DOHH2 (cell line): Measurements from ENCODE around the gene CXXC1.

Experiments used
- H3F3A ChIP-seq: fragments of 200-600 bp; sonication (generic), shearing (Covaris generic); 2 replicates; pipeline ENCODE4 v1.6.0; 2016; ENCODE audit warnings: antibody characterized with exemption, mild to moderate bottlenecking; ENCODE audit not compliant: control insufficient read depth, insufficient read depth
- H3K27ac ChIP-seq: fragments of 200-600 bp; sonication (generic); 2 replicates; pipeline ENCODE4 v1.5.1; 2014; ENCODE audit warnings: low read depth, mild to moderate bottlenecking, low read length, moderate library complexity
- H3K27me3 ChIP-seq: fragments of 200-600 bp; sonication (generic); 2 replicates; pipeline ENCODE4 v1.6.1; 2014; ENCODE audit warnings: mild to moderate bottlenecking, low read length, mixed read lengths; ENCODE audit not compliant: control insufficient read depth
- H3K36me3 ChIP-seq: fragments of 200-600 bp; sonication (generic); 2 replicates; pipeline ENCODE4 v1.6.1; 2014; ENCODE audit warnings: mild to moderate bottlenecking, low read length, moderate library complexity, mixed read lengths; ENCODE audit not compliant: control insufficient read depth
- H3K4me1 ChIP-seq: fragments of 200-600 bp; sonication (generic); 2 replicates; pipeline ENCODE4 v1.6.1; 2014; ENCODE audit warnings: mild to moderate bottlenecking, low read length, mixed read lengths; ENCODE audit not compliant: control insufficient read depth
- H3K4me2 ChIP-seq: fragments of 200-600 bp; sonication (generic); 2 replicates; pipeline ENCODE4 v1.6.0; 2014; ENCODE audit warnings: mild to moderate bottlenecking, low read length, moderate library complexity
- H3K4me3 ChIP-seq: fragments of 200-600 bp; sonication (generic); 2 replicates; pipeline ENCODE4 v1.5.1; 2014; ENCODE audit warnings: mild to moderate bottlenecking, low read length, mixed read lengths
- H3K79me2 ChIP-seq: fragments of 200-600 bp; sonication (generic); 2 replicates; pipeline ENCODE4 v1.6.1; 2014; ENCODE audit warnings: mild to moderate bottlenecking, low read length, mixed read lengths; ENCODE audit not compliant: control insufficient read depth
- H3K9me2 ChIP-seq: fragments of 200-600 bp; sonication (generic); replicated peaks from 2 replicates; pipeline ENCODE4 v1.6.1; 2014; ENCODE audit warnings: mild to moderate bottlenecking, low read length, mixed read lengths; ENCODE audit not compliant: control insufficient read depth
- H3K9me3 ChIP-seq: fragments of 200-600 bp; sonication (generic); 2 replicates; pipeline ENCODE4 v1.6.1; 2014; ENCODE audit warnings: antibody characterized with exemption, low read length, mixed read lengths; ENCODE audit not compliant: control insufficient read depth, insufficient read depth
- H4K20me1 ChIP-seq: fragments of 200-600 bp; sonication (generic); 2 replicates; pipeline ENCODE4 v1.6.0; 2014; ENCODE audit warnings: low read depth, mild to moderate bottlenecking, antibody characterized with exemption, low read length, moderate library complexity; ENCODE audit not compliant: control insufficient read depth, insufficient read depth
- EZH2phosphoT487 ChIP-seq: fragments of 200-600 bp; sonication (generic); IDR thresholded peaks from 2 replicates; pipeline ENCODE4 v1.6.1; 2017; ENCODE audit warnings: borderline replicate concordance, mild to moderate bottlenecking, antibody characterized with exemption, low read length, moderate library complexity, mixed read lengths
- TF ChIP-seq, protein P1 (sequence below): fragments of 200-600 bp; sonication (generic); IDR thresholded peaks from one replicate; pipeline ENCODE4 v1.5.1; 2014; ENCODE audit warnings: antibody characterized with exemption, mild to moderate bottlenecking, low read depth, low read length; ENCODE audit not compliant: poor library complexity, severe bottlenecking

The CXXC1 gene

DNA sequence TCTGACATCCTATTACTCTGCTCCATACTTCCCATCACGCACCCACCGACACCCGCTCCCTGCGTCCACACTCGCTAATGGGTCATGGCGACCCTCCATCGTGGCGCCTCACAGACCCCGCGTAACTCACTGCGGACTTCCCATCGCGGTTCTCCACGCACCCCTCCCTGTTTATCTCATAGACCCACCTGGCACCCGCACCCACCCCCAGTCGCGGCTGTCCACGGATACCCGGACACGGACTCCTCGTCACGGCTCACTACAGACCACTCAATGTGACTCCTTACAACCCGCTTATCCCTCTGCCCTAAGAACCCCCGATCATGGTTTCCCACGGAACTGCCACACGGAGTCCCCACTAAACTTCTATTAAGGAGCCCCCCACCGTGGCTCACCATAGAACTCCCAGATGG lies 458 bp downstream of the CXXC1 start:
- H4K20me1 ChIP-seq: peaks cover 8% of the 10 kb centered on the region; the same call in 1 of the 2 replicates
- H3K4me3 ChIP-seq: peak overlapping the region; percentile 99
- peak overlapping the region; percentile 89 for H3K4me2 ChIP-seq
- H3K4me1 ChIP-seq: peaks cover 14% of the 10 kb centered on the region
- H3K27me3 ChIP-seq: no peaks in the 10 kb centered on the region
- TF ChIP-seq, protein P1, sequence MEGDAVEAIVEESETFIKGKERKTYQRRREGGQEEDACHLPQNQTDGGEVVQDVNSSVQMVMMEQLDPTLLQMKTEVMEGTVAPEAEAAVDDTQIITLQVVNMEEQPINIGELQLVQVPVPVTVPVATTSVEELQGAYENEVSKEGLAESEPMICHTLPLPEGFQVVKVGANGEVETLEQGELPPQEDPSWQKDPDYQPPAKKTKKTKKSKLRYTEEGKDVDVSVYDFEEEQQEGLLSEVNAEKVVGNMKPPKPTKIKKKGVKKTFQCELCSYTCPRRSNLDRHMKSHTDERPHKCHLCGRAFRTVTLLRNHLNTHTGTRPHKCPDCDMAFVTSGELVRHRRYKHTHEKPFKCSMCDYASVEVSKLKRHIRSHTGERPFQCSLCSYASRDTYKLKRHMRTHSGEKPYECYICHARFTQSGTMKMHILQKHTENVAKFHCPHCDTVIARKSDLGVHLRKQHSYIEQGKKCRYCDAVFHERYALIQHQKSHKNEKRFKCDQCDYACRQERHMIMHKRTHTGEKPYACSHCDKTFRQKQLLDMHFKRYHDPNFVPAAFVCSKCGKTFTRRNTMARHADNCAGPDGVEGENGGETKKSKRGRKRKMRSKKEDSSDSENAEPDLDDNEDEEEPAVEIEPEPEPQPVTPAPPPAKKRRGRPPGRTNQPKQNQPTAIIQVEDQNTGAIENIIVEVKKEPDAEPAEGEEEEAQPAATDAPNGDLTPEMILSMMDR: no peak
- no peak for TF ChIP-seq EZH2phosphoT487
- 0 out of 2 replicates have a peak, but pooled peaks cover 2% of the 10 kb centered on the region for H3F3A ChIP-seq
- peaks cover 51% of the 10 kb centered on the region for H3K36me3 ChIP-seq
- no peaks in the 10 kb centered on the region for H3K9me3 ChIP-seq
- no peaks in the 10 kb centered on the region for H3K9me2 ChIP-seq
- peaks cover 28% of the 10 kb centered on the region for H3K79me2 ChIP-seq
- H3K27ac ChIP-seq: peak overlapping the region; percentile 35

DNA sequence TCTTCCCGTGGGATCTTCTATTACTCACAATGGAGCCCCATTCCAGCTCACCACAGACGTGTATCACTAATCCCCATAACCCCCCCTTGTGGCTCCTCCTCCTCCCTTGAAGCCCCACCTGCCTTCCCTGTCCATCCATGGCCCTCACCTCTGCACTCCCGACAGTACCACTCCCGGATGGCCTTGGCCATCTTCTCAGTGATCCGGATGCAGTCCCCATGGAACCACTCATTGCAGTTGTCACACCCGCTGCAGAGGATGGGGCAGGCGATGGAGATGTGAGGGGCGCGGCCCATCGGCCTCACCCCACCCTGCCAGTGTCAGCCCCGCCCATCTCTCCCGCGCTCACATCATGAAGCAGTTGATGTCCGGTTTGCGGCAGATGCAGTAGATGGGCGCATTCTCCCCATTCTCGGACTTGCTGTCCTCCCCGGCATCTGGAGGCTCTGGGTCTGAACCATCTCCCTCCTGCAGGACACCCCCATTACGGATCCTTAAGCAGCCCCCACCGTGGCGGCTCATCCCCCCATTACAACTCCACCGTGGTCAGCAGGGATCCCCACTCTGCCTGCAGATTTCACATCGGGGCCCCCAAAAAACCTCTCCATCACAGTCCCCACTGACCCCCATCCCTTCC lies 983 bp downstream of the CXXC1 start:
- TF ChIP-seq, protein P1: no peak
- TF ChIP-seq EZH2phosphoT487: no peak
- Histone ChIP-seq H3K4me2 (peak overlapping the region; percentile 89), H3K79me2 (peaks cover 29% of the 10 kb centered on the region), H4K20me1 (peaks cover 8% of the 10 kb centered on the region; the same call in 1 of the 2 replicates), H3K9me2 (no peaks in the 10 kb centered on the region), H3K9me3 (no peaks in the 10 kb centered on the region), H3K4me1 (peaks cover 17% of the 10 kb centered on the region), H3K36me3 (peaks cover 55% of the 10 kb centered on the region), H3F3A (0 out of 2 replicates have a peak, but pooled peaks cover 2% of the 10 kb centered on the region), H3K27ac (no peak overlapping the region), H3K4me3 (peak overlapping the region; percentile 99), H3K27me3 (no peaks in the 10 kb centered on the region)

DNA sequence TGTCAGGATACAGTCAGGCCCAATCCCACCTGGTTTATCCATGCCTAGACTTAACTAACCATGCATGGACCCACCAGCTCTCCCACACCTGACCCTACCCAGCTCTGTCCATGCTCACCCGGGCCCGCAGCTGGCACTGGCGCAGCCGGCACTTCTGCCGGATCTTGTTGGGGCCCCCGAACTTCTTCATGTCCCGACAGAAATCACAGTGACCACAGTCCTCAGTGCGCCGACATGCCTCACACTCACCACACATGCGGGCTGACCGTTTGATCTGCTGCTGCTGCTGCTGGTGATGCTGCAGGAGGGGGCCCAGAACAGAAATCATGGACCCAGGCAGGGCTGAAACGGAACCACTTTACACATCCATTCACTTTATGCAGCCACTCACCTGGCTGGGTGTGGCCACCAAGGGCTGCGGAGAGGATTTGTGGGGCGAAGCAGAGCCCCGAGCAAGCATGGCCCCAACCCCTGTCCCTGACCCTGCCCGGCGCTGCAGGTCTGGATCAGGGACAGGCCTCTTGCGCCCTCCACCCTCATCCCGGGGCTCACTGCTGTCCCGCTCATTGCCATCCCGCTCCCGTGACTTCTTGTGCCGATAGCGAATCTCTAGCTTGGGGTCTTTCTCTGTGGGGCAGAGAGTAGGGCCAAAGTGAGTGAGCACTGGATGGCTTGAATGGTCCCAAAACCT lies 1.7 kb downstream of the CXXC1 start:
- TF ChIP-seq, protein P1: no peak
- no peak for TF ChIP-seq EZH2phosphoT487
- H3K4me1 ChIP-seq: peaks cover 17% of the 10 kb centered on the region
- peaks cover 8% of the 10 kb centered on the region; the same call in 1 of the 2 replicates for H4K20me1 ChIP-seq
- 0 out of 2 replicates have a peak, but pooled peaks cover 2% of the 10 kb centered on the region for H3F3A ChIP-seq
- no peaks in the 10 kb centered on the region for H3K9me3 ChIP-seq
- peak overlapping the region; percentile 99 for H3K4me3 ChIP-seq
- H3K9me2 ChIP-seq: no peaks in the 10 kb centered on the region
- H3K4me2 ChIP-seq: peak overlapping the region; percentile 89
- no peaks in the 10 kb centered on the region for H3K27me3 ChIP-seq
- H3K79me2 ChIP-seq: peaks cover 34% of the 10 kb centered on the region
- no peak overlapping the region for H3K27ac ChIP-seq
- peaks cover 59% of the 10 kb centered on the region for H3K36me3 ChIP-seq
